Panc1 (cell line): Measurements from ENCODE around the gene MAP3K6. TPM values are rescaled to one million over a fixed set of nuclear protein-coding genes. Genes with fewer than 3 reads are reported as not detected.

Experiments used
- ATAC-seq: fragments of 200-7000 bp; cut with Tn5 transposase; 2 replicates; pipeline ENCODE4 v1.9.1; 2020; ENCODE audit warnings: mild to moderate bottlenecking, moderate library complexity
- BruUV-seq: library from RNA; stranded (reverse); fragments of 400-500 nt; replicated peaks from 2 replicates; lab custom pipeline; 2021; lab: Mats Ljungman, UMichigan
- CTCF ChIA-PET: fragments of 300-600 bp; sonication (Branson Sonifier 250); formaldehyde crosslinking; loops from one replicate; lab custom pipeline; 2022; ENCODE audit warnings: antibody characterized with exemption; lab: Charles Lee
- POLR2A ChIA-PET: fragments of 300-600 bp; sonication (Branson Sonifier 250); formaldehyde crosslinking; loops from one replicate; lab custom pipeline; 2022; ENCODE audit warnings: antibody characterized with exemption; lab: Charles Lee
- DNase-seq: peaks from one replicate; pipeline ENCODE4 v3.0.0-alpha.2; 2010; ENCODE audit warnings: low read depth, low spot score
- H3K27ac ChIP-seq: 2 replicates; pipeline ENCODE4 v1.5.1; 2011; ENCODE audit warnings: mild to moderate bottlenecking, low read length, inconsistent platforms
- H3K27me3 ChIP-seq: fragments of 200-500 bp; sonication (Bioruptor generic); 2 replicates; pipeline ENCODE4 v1.6.0; 2014; ENCODE audit warnings: low read length, inconsistent platforms; ENCODE audit not compliant: control insufficient read depth, insufficient read depth
- H3K36me3 ChIP-seq: fragments of 200-500 bp; sonication (Bioruptor generic); 2 replicates; pipeline ENCODE4 v1.5.1; 2014; ENCODE audit warnings: inconsistent platforms, mild to moderate bottlenecking, low read length, moderate library complexity; ENCODE audit not compliant: control insufficient read depth, insufficient read depth
- H3K4me1 ChIP-seq: 2 replicates; pipeline ENCODE4 v1.5.1; 2011; ENCODE audit warnings: inconsistent platforms, mild to moderate bottlenecking, low read length, moderate library complexity; ENCODE audit not compliant: control insufficient read depth, insufficient read depth
- H3K4me3 ChIP-seq, 2 experiments: 2 replicates each; pipeline ENCODE4 v1.5.1; 2011 to 2012; ENCODE audit warnings: low read depth in 2 of 2, low read length in 2 of 2, mild to moderate bottlenecking in 2 of 2, inconsistent platforms in 1 of 2, moderate library complexity in 1 of 2
- H3K9me3 ChIP-seq: fragments of 200-500 bp; sonication (Bioruptor generic); 2 replicates; pipeline ENCODE4 v1.5.1; 2014; ENCODE audit warnings: low read depth, mild to moderate bottlenecking, inconsistent platforms, low read length, moderate library complexity; ENCODE audit not compliant: control insufficient read depth, insufficient read depth
- CTCF ChIP-seq: fragments of 450-650 bp; IDR thresholded peaks from 2 replicates; pipeline ENCODE4 v1.5.1; 2017; ENCODE audit warnings: mild to moderate bottlenecking
- POLR2AphosphoS5 ChIP-seq: IDR thresholded peaks from 2 replicates; pipeline ENCODE4 v1.6.1; 2012; ENCODE audit warnings: mild to moderate bottlenecking, low read depth, low read length, moderate library complexity
- REST ChIP-seq, 2 experiments: IDR thresholded peaks; 2 replicates each; pipeline ENCODE4 v1.6.1; 2011 to 2012; ENCODE audit warnings: low read depth in 2 of 2, control low read depth in 1 of 2, low read length in 1 of 2, mild to moderate bottlenecking in 1 of 2, moderate library complexity in 1 of 2; ENCODE audit not compliant: insufficient read depth in 1 of 2
- SIN3A ChIP-seq: IDR thresholded peaks from 2 replicates; pipeline ENCODE4 v1.6.1; 2012; ENCODE audit warnings: low read depth, mild to moderate bottlenecking, low read length, moderate library complexity, borderline replicate concordance; ENCODE audit not compliant: insufficient read depth
- TCF7L2 ChIP-seq: IDR thresholded peaks from 2 replicates; pipeline ENCODE4 v1.6.1; 2011; ENCODE audit warnings: mild to moderate bottlenecking, low read depth, low read length, inconsistent platforms
- in situ Hi-C: cut with HindIII; loops from 2 replicates; pipeline ENCODE4 v1.10.0; 2016; ENCODE audit warnings: low sequenced_read_pairs, low pct_unique_long_range_greater_than_20kb
- intact Hi-C: fragments of 100-400 bp; cut with micrococcal nuclease; formaldehyde crosslinking; loops from one replicate; pipeline ENCODE4 v1.10.0; 2022; ENCODE audit not compliant: unreplicated experiment
- total RNA-seq: library from RNA; stranded (reverse); gene quantifications from one replicate; pipeline ENCODE4 v1.2.1, GENCODE V29; 2021; ENCODE audit not compliant: unreplicated experiment

MAP3K6 gene
- total RNA-seq, 1 experiment from 2014 or later, result 56.9 TPM

DNA sequence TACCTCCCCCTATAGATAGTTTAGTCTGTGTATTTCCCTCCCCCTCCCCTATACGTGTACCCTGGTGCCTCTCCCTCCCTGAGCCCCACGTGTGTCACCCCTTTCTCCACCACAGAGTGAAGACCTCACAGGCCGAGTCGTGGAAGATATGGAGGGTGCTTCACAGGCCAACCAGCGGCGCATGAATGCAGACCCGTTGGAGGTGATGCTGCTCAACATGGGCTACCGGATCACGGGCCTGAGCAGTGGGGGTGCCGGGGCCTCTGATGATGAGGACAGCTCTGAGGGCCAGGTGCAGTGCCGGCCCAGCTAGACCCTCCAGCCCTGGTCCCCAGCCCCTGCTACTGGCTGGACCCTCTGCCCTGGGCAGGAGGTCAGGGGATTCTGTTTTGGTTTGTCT is 60.7 kb downstream of the MAP3K6 start:
- BruUV-seq, result no TSS peak
- in situ Hi-C loops (no loop called here), intact Hi-C loops (no loop called here)
- no peak overlapping the region for H3K27ac ChIP-seq
- H3K4me1 ChIP-seq, result no peaks in the 10 kb centered on the region
- ATAC-seq, result no peak
- CTCF ChIA-PET, result interaction anchor here (0.9 kb wide), 1 partner anchor 60 kb away, joined by 9 read pairs; no protein-coding TSS in a partner anchor
- H3K9me3 ChIP-seq, result no peaks in the 10 kb centered on the region
- no peaks in the 10 kb centered on the region for H3K36me3 ChIP-seq
- no peak for DNase-seq
- H3K4me3 ChIP-seq, result no peak overlapping the region
- H3K27me3 ChIP-seq, result no peaks in the 10 kb centered on the region
- no peak for TF ChIP-seq POLR2AphosphoS5
- no peak for TF ChIP-seq REST (IDR thresholded peaks at IDR 0.05; ENCODE audit: insufficient read depth in 1 of 2, low read depth in 2 of 2, low read length in 1 of 2)
- TF ChIP-seq TCF7L2, result no peak
- no peak for TF ChIP-seq CTCF
- TF ChIP-seq SIN3A, result no peak
- POLR2A ChIA-PET, result no interaction called here

Other genes starting within 250 kb of the MAP3K6 start
- 31.3 TPM for gene SLC9A1, start 211.8 kb downstream of the MAP3K6 start, total RNA-seq
- 24.6 TPM for gene WDTC1, start 132.3 kb downstream of the MAP3K6 start, total RNA-seq
- gene TMEM222, start 44.8 kb downstream of the MAP3K6 start, total RNA-seq, result 55.3 TPM
- 2.4 TPM for gene SYTL1, start 24.9 kb downstream of the MAP3K6 start, total RNA-seq
- not detected for gene FCN3, start 7.9 kb upstream of the MAP3K6 start, total RNA-seq
- 0.13 TPM for gene CD164L2, start 16.4 kb upstream of the MAP3K6 start, total RNA-seq
- 0.95 TPM for gene GPR3, start 25.7 kb upstream of the MAP3K6 start, total RNA-seq
- gene WASF2, start 123.2 kb upstream of the MAP3K6 start, total RNA-seq, result 121 TPM
- gene AHDC1, start 237.2 kb upstream of the MAP3K6 start, total RNA-seq, result 47.1 TPM